Neural cell (in vitro differentiated cells): Measurements from ENCODE around the gene ATP6V1E1. TPM values are rescaled to one million over a fixed set of nuclear protein-coding genes. Genes with fewer than 3 reads are reported as not detected.

Experiments used
- H2AFZ ChIP-seq: fragments of 200-600, 300-800 bp; sonication (generic), shearing (Covaris generic); 2 replicates; pipeline ENCODE4 v1.6.0; 2014; ENCODE audit warnings: low read depth, mild to moderate bottlenecking, antibody characterized with exemption, low read length, moderate library complexity
- H3F3A ChIP-seq: fragments of 200-600 bp; shearing (Covaris generic); 2 replicates; pipeline ENCODE4 v1.6.1; 2016; ENCODE audit warnings: mild to moderate bottlenecking, moderate library complexity, mixed read lengths, antibody characterized with exemption, low read length; ENCODE audit not compliant: insufficient read depth, poor library complexity, severe bottlenecking
- H3K27ac ChIP-seq: fragments of 200-600, 300-800 bp; sonication (generic), shearing (Covaris generic); 2 replicates; pipeline ENCODE4 v1.5.1; 2014; ENCODE audit warnings: mild to moderate bottlenecking, low read length, moderate library complexity
- H3K27me3 ChIP-seq: fragments of 300-800, 200-600 bp; sonication (generic), shearing (Covaris generic); 2 replicates; pipeline ENCODE4 v1.6.0; 2014; ENCODE audit warnings: mild to moderate bottlenecking, low read depth, low read length, moderate library complexity; ENCODE audit not compliant: insufficient read depth
- H3K36me3 ChIP-seq: fragments of 300-800, 200-600 bp; sonication (generic), shearing (Covaris generic); 2 replicates; pipeline ENCODE4 v1.5.1; 2014; ENCODE audit warnings: mild to moderate bottlenecking, antibody characterized with exemption, low read length, moderate library complexity; ENCODE audit not compliant: insufficient read depth
- H3K4me2 ChIP-seq: fragments of 300-800, 200-600 bp; sonication (generic), shearing (Covaris generic); 2 replicates; pipeline ENCODE4 v1.6.0; 2014; ENCODE audit warnings: mild to moderate bottlenecking, low read length
- H3K4me3 ChIP-seq: fragments of 300-800, 200-600 bp; sonication (generic), shearing (Covaris generic); 2 replicates; pipeline ENCODE4 v1.5.1; 2014; ENCODE audit warnings: mild to moderate bottlenecking, low read length, moderate library complexity
- H3K79me2 ChIP-seq: fragments of 200-600 bp; shearing (Covaris generic); replicated peaks from 2 replicates; pipeline ENCODE4 v1.6.0; 2014; ENCODE audit warnings: mild to moderate bottlenecking, low read length, moderate library complexity; ENCODE audit not compliant: insufficient read depth
- H3K9ac ChIP-seq: fragments of 300-800, 200-600 bp; sonication (generic), shearing (Covaris generic); 2 replicates; pipeline ENCODE4 v1.6.1; 2016; ENCODE audit warnings: mild to moderate bottlenecking, low read length, mixed read lengths
- H3K9me2 ChIP-seq: fragments of 200-600 bp; shearing (Covaris generic); 2 replicates; pipeline ENCODE4 v1.6.1; 2016; ENCODE audit warnings: mild to moderate bottlenecking, low read length, mixed read lengths; ENCODE audit not compliant: insufficient read depth
- H3K9me3 ChIP-seq: fragments of 200-600, 300-800 bp; sonication (generic), shearing (Covaris generic); 2 replicates; pipeline ENCODE4 v1.6.1; 2016; ENCODE audit warnings: mild to moderate bottlenecking, mixed run types, low read length, moderate library complexity, mixed read lengths
- H4K20me1 ChIP-seq: fragments of 200-600 bp; shearing (Covaris generic); 2 replicates; pipeline ENCODE4 v1.6.1; 2016; ENCODE audit warnings: mild to moderate bottlenecking, mixed run types; ENCODE audit not compliant: insufficient read depth
- CTCF ChIP-seq: fragments of 450-650 bp; IDR thresholded peaks from 2 replicates; pipeline ENCODE4 v1.5.1; 2014; ENCODE audit warnings: antibody characterized with exemption, mild to moderate bottlenecking, moderate library complexity; ENCODE audit not compliant: poor library complexity, severe bottlenecking
- EP300 ChIP-seq: fragments of 450-650 bp; conservative IDR thresholded peaks from 2 replicates; pipeline ENCODE4 v1.6.1; 2014; ENCODE audit warnings: antibody characterized with exemption, mild to moderate bottlenecking, moderate library complexity; ENCODE audit not compliant: poor library complexity, severe bottlenecking
- EZH2 ChIP-seq: fragments of 200-600, 300-800 bp; shearing (Covaris generic), sonication (generic); IDR thresholded peaks from 2 replicates; pipeline ENCODE4 v1.6.1; 2014; ENCODE audit warnings: antibody characterized with exemption, low read length, borderline replicate concordance, mild to moderate bottlenecking; ENCODE audit not compliant: insufficient read depth, poor library complexity, severe bottlenecking
- MXI1 ChIP-seq: fragments of 450-650 bp; conservative IDR thresholded peaks from 2 replicates; pipeline ENCODE4 v1.6.1; 2014; ENCODE audit warnings: antibody characterized with exemption, mild to moderate bottlenecking; ENCODE audit not compliant: poor library complexity, severe bottlenecking
- POLR2AphosphoS5 ChIP-seq: IDR thresholded peaks from 2 replicates; pipeline ENCODE4 v1.6.1; 2012
- RAD21 ChIP-seq: fragments of 450-650 bp; conservative IDR thresholded peaks from 2 replicates; pipeline ENCODE4 v1.6.1; 2014; ENCODE audit warnings: antibody characterized with exemption, mild to moderate bottlenecking, moderate library complexity
- SMC3 ChIP-seq: fragments of 450-650 bp; conservative IDR thresholded peaks from 2 replicates; pipeline ENCODE4 v1.6.1; 2014; ENCODE audit warnings: antibody characterized with exemption, mild to moderate bottlenecking, moderate library complexity; ENCODE audit not compliant: poor library complexity
- TAF1 ChIP-seq: IDR thresholded peaks from 2 replicates; pipeline ENCODE4 v1.6.1; 2012; ENCODE audit warnings: low read depth
- polyA plus RNA-seq: library from polyadenylated mRNA; depleted of rRNA; stranded (reverse); fragments of >200 nt; gene quantifications from 2 replicates; pipeline ENCODE4 v1.2.3, GENCODE V29; 2014
- TF ChIP-seq, protein P1 (sequence below): IDR thresholded peaks from 2 replicates; pipeline ENCODE4 v1.6.1; 2012; ENCODE audit warnings: borderline replicate concordance

ATP6V1E1 gene
- polyA plus RNA-seq, 1 donor from 2014 or later, result 224 TPM

DNA sequence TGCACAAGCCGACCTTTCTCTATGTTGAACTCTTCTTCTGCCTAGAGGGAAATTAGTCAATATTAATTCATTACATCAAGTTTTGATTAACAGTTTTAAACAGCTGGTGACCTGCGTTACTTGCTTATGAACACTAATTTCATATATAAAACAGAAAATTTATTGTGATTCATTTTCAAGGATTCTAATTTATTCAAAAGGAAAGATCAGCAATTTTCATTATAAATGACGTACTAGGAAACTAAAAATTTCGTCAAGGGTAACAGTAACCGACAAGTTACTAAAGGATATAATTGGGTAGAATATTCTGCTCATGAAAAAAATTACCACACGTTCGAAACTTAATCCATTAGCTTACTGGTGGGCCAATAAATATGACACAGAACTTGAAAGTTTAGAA is 15.3 kb downstream of the ATP6V1E1 start:
- peaks cover 6% of the 10 kb centered on the region for H3K36me3 ChIP-seq

DNA sequence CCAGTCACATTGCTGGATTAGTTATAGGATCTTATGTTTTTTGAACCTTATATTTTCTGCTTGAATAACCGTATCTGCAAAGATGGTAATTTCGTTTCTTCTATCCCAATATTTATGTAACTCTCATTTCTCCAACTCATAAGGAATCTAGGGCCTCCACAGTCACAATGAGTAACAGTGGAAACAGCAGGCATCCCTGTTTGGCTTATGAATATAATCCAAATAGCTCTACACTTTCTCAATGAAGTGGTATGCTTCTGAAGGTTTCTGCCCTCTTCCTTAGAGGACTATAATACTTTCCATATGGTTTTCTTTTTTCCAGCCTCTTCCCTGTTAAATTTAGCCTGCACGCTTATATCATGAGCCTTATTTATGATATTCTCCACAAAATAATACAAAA is 16.5 kb downstream of the ATP6V1E1 start:
- Histone ChIP-seq H3K9me3 (no peaks in the 10 kb centered on the region), H3K36me3 (peaks cover 6% of the 10 kb centered on the region), H3K27me3 (no peaks in the 10 kb centered on the region), H3F3A (no peaks in the 10 kb centered on the region), H4K20me1 (no peaks in the 10 kb centered on the region), H3K4me3 (no peak overlapping the region), H3K9me2 (no peaks in the 10 kb centered on the region), H3K4me2 (no peak overlapping the region), H3K27ac (no peak overlapping the region), H3K9ac (no peak overlapping the region), H3K79me2 (no peaks in the 10 kb centered on the region), H2AFZ (no peak overlapping the region)
- TF ChIP-seq MXI1 (no peak), EP300 (no peak), RAD21 (no peak), CTCF (no peak), SMC3 (no peak), TAF1 (no peak), POLR2AphosphoS5 (no peak)
- TF ChIP-seq, protein P1, sequence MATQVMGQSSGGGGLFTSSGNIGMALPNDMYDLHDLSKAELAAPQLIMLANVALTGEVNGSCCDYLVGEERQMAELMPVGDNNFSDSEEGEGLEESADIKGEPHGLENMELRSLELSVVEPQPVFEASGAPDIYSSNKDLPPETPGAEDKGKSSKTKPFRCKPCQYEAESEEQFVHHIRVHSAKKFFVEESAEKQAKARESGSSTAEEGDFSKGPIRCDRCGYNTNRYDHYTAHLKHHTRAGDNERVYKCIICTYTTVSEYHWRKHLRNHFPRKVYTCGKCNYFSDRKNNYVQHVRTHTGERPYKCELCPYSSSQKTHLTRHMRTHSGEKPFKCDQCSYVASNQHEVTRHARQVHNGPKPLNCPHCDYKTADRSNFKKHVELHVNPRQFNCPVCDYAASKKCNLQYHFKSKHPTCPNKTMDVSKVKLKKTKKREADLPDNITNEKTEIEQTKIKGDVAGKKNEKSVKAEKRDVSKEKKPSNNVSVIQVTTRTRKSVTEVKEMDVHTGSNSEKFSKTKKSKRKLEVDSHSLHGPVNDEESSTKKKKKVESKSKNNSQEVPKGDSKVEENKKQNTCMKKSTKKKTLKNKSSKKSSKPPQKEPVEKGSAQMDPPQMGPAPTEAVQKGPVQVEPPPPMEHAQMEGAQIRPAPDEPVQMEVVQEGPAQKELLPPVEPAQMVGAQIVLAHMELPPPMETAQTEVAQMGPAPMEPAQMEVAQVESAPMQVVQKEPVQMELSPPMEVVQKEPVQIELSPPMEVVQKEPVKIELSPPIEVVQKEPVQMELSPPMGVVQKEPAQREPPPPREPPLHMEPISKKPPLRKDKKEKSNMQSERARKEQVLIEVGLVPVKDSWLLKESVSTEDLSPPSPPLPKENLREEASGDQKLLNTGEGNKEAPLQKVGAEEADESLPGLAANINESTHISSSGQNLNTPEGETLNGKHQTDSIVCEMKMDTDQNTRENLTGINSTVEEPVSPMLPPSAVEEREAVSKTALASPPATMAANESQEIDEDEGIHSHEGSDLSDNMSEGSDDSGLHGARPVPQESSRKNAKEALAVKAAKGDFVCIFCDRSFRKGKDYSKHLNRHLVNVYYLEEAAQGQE, result no peak

More for the DNA sequence above, 15.3 kb downstream of the ATP6V1E1 start:
- no peak overlapping the region for H3K4me2 ChIP-seq
- TF ChIP-seq EZH2, result no peak
- TF ChIP-seq RAD21, result no peak
- TF ChIP-seq EP300, result no peak
- no peak for TF ChIP-seq MXI1
- TF ChIP-seq, protein P1, result no peak
- no peak for TF ChIP-seq SMC3
- TF ChIP-seq TAF1, result no peak
- no peak for TF ChIP-seq POLR2AphosphoS5
- no peak for TF ChIP-seq CTCF
- no peak overlapping the region for H3K27ac ChIP-seq
- no peaks in the 10 kb centered on the region for H3K79me2 ChIP-seq
- no peaks in the 10 kb centered on the region for H3F3A ChIP-seq
- no peaks in the 10 kb centered on the region for H4K20me1 ChIP-seq
- H3K4me3 ChIP-seq, result no peak overlapping the region
- no peaks in the 10 kb centered on the region for H3K27me3 ChIP-seq
- H3K9me2 ChIP-seq, result no peaks in the 10 kb centered on the region
- H3K9ac ChIP-seq, result no peak overlapping the region
- no peaks in the 10 kb centered on the region for H3K9me3 ChIP-seq
- H2AFZ ChIP-seq, result no peak overlapping the region
